ENCODE data around the gene PDXDC1. TPM values are rescaled to one million over a fixed set of nuclear protein-coding genes. Genes with fewer than 3 reads are reported as not detected.
"Not testable (repeated sequence)": the region's sequence is repeated elsewhere in the genome, so short reads cannot be mapped to it uniquely, and the experiment has no call there.

Gene PDXDC1
- total RNA-seq, 1 experiment from 2014 or later, result 75.9 TPM

DNA sequence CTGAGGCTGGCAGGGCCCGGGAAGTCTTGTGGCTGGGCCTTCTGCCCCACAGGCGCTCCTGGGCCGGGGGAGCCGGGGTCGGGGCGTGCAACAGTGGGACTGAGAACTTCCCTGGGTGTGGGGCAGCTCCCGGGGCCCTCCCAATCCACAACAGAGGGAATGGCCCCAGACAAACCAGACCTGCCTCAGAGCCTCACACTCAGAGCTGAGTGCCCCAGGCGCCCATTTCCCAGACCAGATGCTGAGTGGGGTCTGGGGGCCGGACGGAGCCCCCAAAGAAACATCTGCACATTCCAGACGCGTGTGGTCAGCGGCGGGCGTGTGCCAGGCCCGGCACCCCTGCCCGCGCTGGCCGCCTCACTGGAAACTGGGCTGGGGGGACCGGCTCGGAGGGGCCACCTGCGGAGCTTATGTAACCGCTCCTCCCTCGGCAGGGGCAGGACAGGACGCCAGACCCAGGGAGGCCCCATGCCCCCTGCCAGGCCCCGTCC lies 168.8 kb downstream of the PDXDC1 start:
- not testable (repeated sequence) for H3K27me3 ChIP-seq (replicated peaks); H3K36me3 ChIP-seq; H3K4me3 ChIP-seq; H3K9me3 ChIP-seq (replicated peaks)
- H3K4me1 ChIP-seq (replicated peaks), result peaks cover 12% of the 10 kb centered on the region
- DNase-seq (ENCODE audit: low read depth in 1 of 2, low spot score in 2 of 2), result peak in 1 of 2 experiments; percentile 7
- peak overlapping the region; percentile 83 for H3K27ac ChIP-seq

DNA sequence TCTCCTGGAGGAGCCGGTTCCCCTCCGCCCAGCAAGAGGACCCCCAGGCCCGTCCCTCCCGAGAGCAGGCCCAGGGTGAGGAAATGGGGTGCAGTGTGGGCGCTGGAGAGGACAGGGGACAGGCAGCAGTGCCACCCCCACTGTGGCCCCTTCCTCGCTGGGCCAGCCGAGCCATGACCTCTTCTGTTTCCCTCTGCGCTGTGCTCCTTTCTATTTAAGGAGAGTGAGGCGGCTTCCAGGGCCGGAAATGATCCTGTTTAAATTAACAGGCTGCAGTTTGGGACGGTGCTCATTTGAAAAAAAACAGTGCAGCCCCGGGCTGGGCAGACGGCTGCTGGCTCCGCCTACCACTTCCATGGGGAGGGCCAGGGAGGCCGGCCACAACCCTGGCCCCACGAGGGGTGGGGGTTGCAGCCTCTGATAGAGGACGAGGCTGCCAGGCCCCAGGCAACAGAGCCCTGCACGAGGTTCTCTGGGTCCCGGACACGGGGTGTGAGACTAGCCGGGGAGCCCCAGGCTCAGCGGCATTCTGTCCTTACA lies 169.3 kb downstream of the PDXDC1 start:
- Histone ChIP-seq H3K4me1 (replicated peaks) (peaks cover 12% of the 10 kb centered on the region), H3K27ac (peak overlapping the region; percentile 83)
- not testable (repeated sequence) for H3K4me3 ChIP-seq; H3K27me3 ChIP-seq (replicated peaks); H3K9me3 ChIP-seq (replicated peaks); H3K36me3 ChIP-seq
- DNase-seq (ENCODE audit: low read depth in 1 of 2, low spot score in 2 of 2), result peak; percentile 63 to 76

DNA sequence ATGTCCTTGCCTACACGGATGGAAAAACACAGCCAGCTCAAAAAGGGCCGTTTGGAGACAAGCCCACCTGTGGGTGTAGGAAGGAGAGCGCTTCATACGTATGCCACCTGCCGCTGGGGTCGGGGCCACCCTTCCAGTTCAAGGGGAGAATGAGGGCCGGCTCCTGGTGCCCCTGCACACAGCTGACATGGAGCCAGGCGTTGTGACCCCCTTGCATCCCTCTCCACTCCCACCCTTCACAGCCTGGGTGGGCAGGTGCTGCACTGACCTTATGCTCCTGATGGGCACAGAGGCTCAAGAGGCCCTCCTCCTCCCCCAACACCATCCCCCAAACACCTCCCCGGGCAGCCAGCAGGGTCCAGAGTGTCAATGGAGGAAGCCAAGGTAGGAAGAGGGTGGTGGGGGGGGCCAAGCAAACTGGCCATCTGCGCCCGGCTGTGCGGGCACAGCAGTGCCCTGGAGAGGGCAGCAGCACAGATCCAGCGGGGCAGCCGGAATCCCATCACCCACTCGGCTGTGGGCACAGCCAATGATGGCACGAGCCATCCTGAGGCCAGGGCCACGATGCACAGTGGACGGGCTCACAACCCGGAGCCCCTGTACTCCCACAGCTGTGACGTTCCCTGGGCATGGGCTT lies 170.1 kb downstream of the PDXDC1 start:
- not testable (repeated sequence) for H3K36me3 ChIP-seq

DNA sequence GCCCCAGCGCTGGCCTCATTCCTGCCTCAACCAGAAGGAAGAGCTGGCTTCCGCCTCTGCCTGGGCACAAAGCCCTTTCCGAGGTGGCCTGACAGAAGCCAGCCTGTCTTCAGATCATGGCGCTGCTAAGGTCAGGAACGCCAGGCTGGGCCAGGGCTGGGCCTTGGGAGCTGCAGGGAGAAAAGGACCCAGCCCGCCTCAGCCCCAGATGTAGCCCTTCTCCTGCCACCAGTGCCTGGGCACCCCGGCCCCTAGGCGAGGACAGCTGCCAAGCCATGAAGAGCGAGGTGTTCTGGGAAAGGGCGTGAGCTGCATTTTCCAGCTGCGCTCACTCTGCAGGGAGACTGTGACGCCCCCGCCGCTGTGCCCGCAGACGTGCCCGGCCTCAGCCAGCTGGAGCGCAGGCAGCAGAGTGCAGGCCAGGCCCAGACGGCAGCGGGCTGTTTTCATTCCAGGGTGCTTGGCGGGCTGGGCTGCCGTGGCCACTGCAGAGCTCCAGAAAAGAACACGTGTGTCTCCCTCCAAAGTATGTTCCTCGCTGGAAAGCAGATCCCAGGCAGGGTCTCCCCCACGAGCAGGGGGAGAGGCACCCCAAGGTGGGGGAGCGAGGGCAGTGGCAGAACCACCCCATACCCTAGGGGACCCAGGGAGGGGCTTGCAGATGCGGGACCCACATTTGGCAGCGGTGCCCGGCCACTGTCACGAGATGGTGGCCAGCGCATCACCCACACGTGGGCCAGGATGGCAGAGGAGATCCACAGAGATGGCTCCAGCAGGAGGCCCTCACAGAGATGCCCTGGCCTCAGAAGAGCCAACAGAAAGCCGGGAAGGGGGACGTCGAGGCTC lies 170.8 kb downstream of the PDXDC1 start:
- peaks cover 12% of the 10 kb centered on the region for H3K4me1 ChIP-seq (replicated peaks)
- H3K27ac ChIP-seq; H3K9me3 ChIP-seq (replicated peaks); H3K36me3 ChIP-seq; DNase-seq (ENCODE audit: low read depth in 1 of 2, low spot score in 2 of 2); H3K27me3 ChIP-seq (replicated peaks); H3K4me3 ChIP-seq: not testable (repeated sequence)

More for the DNA sequence above, 170.1 kb downstream of the PDXDC1 start:
- H3K4me3 ChIP-seq; H3K9me3 ChIP-seq (replicated peaks); H3K27me3 ChIP-seq (replicated peaks): not testable (repeated sequence)
- Histone ChIP-seq H3K4me1 (replicated peaks) (peaks cover 12% of the 10 kb centered on the region), H3K27ac (peak overlapping the region; percentile 83; the same call in 1 of the 2 replicates)
- DNase-seq (ENCODE audit: low read depth in 1 of 2, low spot score in 2 of 2), result peak; percentile 4 to 22

DNA sequence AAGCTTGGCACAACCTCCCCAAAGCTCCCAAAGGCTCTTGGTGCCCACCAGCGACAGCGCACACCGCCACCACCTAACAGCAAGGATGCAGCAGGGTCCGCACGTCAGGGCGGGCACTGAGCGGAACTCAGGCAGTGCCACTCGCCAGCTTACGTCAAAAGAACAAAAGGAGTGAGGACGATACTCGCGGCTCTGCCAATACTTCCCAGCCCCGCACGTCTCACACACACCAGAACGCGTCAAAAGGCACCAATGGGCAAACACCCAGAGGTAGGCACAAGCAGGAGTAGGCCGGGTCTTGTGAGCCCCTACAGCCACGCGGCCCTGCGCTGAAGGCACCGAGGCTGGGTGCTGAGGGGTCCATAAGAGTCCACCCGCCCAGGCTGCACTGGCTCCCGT lies 171.4 kb downstream of the PDXDC1 start:
- not testable (repeated sequence) for H3K27ac ChIP-seq; DNase-seq (ENCODE audit: low read depth in 1 of 2, low spot score in 2 of 2)

DNA sequence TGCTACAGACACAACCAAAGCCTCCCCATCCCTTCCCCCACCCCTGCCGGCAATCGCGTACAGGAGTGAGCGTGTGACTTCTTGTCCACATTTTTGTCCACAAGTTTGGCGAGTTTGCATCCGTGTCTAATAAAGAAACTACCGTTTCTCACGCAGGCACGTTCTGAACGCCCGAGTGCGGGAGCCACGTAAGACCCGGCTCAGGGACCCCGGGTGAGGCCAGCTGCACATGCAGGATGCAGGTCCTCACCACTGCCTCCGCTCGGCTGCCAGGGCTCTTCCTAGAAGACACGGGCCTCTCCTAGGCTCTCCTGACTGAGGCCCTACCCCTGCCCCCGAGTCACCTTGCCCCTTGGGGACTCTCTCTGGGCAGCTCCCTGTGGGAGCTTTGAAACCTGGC lies 174.0 kb downstream of the PDXDC1 start:
- H3K27me3 ChIP-seq (replicated peaks); H3K4me3 ChIP-seq; H3K9me3 ChIP-seq (replicated peaks); DNase-seq (ENCODE audit: low read depth in 1 of 2, low spot score in 2 of 2); H3K36me3 ChIP-seq; H3K27ac ChIP-seq; H3K4me1 ChIP-seq (replicated peaks): not testable (repeated sequence)

More for the DNA sequence above, 171.4 kb downstream of the PDXDC1 start:
- H3K27me3 ChIP-seq (replicated peaks); H3K4me3 ChIP-seq; H3K9me3 ChIP-seq (replicated peaks); H3K36me3 ChIP-seq: not testable (repeated sequence)
- peaks cover 12% of the 10 kb centered on the region for H3K4me1 ChIP-seq (replicated peaks)

DNA sequence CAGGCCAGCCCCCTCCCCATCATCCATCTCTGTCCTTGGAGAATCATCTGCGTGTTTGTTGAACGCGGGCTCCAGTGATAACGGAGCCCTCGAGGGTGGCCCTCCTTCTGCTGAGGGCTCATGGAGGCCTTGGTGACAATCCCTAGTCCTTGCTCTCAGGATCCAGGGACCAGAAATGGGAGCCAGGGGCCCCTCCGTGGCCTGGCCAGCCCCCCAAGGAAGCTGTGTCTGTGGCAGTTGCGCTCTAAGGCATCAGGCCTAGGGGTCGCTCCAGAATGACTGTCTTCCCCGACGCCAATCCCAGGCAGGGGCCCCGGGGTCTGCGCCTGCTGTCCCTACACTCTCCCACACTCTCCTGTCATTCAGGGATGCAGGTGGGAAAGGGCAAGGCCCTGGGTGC lies 174.4 kb downstream of the PDXDC1 start:
- H3K4me1 ChIP-seq (replicated peaks); H3K9me3 ChIP-seq (replicated peaks); H3K36me3 ChIP-seq; H3K27me3 ChIP-seq (replicated peaks); H3K27ac ChIP-seq; DNase-seq (ENCODE audit: low read depth in 1 of 2, low spot score in 2 of 2); H3K4me3 ChIP-seq: not testable (repeated sequence)

DNA sequence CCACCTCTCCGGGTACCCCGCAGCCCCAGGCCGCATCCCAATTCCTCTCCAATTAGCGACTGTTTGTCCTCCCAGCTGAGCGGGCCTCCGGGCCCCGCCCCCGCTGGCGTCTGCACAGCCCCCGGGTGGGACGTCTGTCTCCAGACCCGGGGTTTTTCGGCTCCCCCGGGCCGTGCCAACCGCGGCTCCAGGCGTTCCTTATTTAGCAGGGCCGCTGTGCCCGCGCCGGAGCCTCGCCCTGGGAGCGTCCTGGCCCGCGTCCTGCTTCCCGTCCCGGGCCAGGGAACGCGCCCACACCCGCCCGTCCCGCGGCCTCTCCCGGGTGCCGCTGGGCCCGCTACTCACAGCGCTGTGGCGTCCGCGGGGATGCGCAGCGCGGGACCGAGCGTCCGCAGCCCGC lies 179.2 kb downstream of the PDXDC1 start:
- not testable (repeated sequence) for H3K27me3 ChIP-seq (replicated peaks)

DNA sequence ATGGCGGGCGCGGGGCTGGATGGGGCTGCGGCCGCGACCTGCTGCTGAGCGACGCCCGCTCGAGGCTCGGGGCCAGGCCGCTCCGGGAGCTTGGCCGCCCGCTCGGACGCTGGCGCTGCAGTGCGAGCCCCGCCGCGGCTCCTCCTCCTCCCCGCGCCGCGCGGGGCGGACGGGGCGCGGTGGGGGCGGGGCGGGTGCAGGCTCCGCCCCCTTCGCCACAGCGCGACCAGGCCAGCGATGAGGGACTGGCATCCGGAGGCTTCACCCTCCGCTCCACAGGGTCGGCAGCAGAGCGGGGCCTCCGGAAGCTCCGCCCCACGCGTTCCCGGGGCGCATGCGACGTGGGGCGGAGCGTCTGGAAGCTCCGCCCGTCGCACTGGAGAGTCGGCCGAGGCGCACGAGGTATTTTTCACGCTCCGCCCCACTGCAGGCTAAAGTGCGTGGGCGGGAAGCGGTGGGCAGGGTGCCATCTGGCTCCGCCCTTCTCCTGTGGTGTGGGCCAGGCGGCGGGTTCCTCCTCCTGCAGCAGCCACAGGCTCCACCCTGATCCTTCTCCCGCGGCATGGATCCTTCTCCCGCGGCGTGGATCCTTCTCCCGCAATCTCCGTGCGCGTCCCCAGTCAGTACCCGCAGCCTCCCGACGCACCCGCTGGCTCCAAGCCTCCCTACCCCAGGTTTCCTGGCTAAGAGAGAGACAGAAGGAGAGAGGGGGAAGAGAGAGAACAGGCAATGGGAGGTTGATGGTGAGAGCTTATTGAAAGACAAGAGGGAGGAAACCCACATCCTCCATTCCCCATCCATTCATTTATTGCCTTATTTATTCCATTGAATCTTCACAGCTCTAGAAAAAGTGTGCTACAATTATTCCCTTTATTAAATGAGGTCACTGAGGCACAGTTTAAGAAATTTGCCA lies 180.1 kb downstream of the PDXDC1 start:
- H3K27ac ChIP-seq; H3K4me1 ChIP-seq (replicated peaks); H3K9me3 ChIP-seq (replicated peaks); H3K27me3 ChIP-seq (replicated peaks); H3K36me3 ChIP-seq: not testable (repeated sequence)
- peak; percentile 81 to 84 for DNase-seq (ENCODE audit: low read depth in 1 of 2, low spot score in 2 of 2)
- H3K4me3 ChIP-seq, result peak overlapping the region; percentile 41

More for the DNA sequence above, 179.2 kb downstream of the PDXDC1 start:
- H3K4me1 ChIP-seq (replicated peaks); H3K27ac ChIP-seq; H3K9me3 ChIP-seq (replicated peaks); H3K36me3 ChIP-seq; DNase-seq (ENCODE audit: low read depth in 1 of 2, low spot score in 2 of 2): not testable (repeated sequence)
- peak overlapping the region; percentile 41 for H3K4me3 ChIP-seq

DNA sequence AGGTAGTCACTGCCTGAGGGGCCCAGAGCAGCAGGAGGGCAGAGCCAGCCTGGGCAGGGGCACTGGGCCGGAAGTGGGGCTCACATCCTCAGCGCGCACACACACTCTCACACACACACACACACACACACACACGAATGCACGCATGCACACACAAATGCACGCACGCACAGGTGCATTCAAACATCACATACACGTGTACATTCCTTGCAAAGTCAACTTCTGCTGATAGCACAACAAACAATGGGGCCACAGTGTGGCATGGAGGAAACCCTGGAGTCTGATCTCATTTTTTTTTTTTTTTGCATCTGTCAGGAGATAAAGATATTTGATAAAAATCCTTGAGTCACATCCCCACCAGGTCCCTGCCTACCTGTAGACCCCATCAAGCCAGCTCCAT lies 182.8 kb downstream of the PDXDC1 start:
- DNase-seq (ENCODE audit: low read depth in 1 of 2, low spot score in 2 of 2); H3K36me3 ChIP-seq; H3K27me3 ChIP-seq (replicated peaks); H3K4me3 ChIP-seq; H3K4me1 ChIP-seq (replicated peaks); H3K27ac ChIP-seq; H3K9me3 ChIP-seq (replicated peaks): not testable (repeated sequence)

DNA sequence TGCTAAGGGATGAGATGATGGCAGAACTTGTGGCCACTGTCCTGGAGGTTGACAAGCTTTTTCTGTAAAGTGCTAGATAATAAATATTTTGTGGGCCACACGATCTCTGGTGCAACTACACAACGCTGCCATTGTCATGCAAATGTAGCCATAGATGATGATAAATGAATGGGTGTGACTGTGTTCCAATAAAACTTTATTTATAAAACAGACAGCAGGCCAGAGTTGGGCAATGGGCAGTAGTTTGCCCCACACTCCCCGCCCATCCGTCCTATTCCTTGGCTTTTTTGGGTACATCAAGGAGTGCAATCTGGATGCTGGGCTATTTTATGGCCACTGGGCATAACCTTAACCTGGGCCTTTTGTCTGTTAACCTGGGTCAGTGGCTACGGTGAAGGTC lies 184.8 kb downstream of the PDXDC1 start:
- H3K4me1 ChIP-seq (replicated peaks); H3K4me3 ChIP-seq; DNase-seq (ENCODE audit: low read depth in 1 of 2, low spot score in 2 of 2); H3K27ac ChIP-seq; H3K36me3 ChIP-seq; H3K27me3 ChIP-seq (replicated peaks); H3K9me3 ChIP-seq (replicated peaks): not testable (repeated sequence)

DNA sequence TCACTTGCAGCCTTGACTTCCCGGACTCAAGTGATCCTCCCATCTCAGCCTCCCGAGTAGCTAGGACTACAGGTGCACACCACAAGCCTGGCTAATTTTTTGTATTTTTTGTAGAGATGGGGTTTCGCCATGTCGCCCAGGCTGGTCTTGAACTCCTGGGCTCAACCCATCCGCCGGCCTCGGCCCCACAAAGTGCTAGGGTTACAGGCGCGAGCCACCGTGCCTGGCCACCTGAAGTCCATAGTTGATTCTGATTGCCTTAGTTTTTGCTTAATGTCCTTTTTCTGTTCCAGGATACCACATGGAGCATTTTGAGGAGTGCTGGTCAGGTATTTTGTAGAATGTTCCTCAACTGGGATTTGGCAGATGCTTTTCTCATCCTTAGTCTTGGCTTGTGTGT lies 185.7 kb downstream of the PDXDC1 start:
- H3K27ac ChIP-seq; H3K4me1 ChIP-seq (replicated peaks); H3K9me3 ChIP-seq (replicated peaks); H3K36me3 ChIP-seq; DNase-seq (ENCODE audit: low read depth in 1 of 2, low spot score in 2 of 2); H3K4me3 ChIP-seq; H3K27me3 ChIP-seq (replicated peaks): not testable (repeated sequence)

DNA sequence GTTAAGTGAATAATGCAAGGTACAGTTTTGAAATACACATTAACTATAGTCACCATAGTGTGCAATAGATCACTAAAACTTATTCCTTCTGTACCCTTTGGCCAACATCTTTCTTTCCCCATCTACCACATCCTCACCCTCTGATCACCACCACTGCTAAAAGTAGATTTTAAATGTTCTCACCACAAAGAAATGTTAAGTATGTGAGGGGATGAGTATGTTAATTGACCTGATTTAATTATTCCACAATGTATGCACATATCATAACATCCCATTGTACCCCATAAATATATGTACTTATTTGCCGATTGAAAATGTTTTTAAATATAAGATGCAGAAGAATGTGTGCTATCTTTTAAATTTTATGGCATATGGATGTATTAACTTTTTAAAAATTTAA lies 188.2 kb downstream of the PDXDC1 start:
- H3K27me3 ChIP-seq (replicated peaks); DNase-seq (ENCODE audit: low read depth in 1 of 2, low spot score in 2 of 2); H3K27ac ChIP-seq; H3K4me3 ChIP-seq; H3K36me3 ChIP-seq; H3K4me1 ChIP-seq (replicated peaks); H3K9me3 ChIP-seq (replicated peaks): not testable (repeated sequence)
